Chondrocyte (in vitro differentiated cells): ENCODE results near the gene APOBR. TPM values are rescaled to one million over a fixed set of nuclear protein-coding genes. Genes with fewer than 3 reads are reported as not detected.
A peak's percentile ranks its signal among the peaks of the same experiment; 100 is the strongest.

Experiments
- DNase-seq: peaks from one replicate; pipeline ENCODE4 v3.0.0; 2021; ENCODE audit warnings: mixed read lengths, low spot score
- H3K27ac Mint-ChIP-seq: one replicate; pipeline ENCODE4 v1.8.0; 2021; ENCODE audit warnings: mild to moderate bottlenecking, moderate library complexity, mixed read lengths; ENCODE audit not compliant: unreplicated experiment
- H3K27me3 Mint-ChIP-seq: 2 replicates; pipeline ENCODE4 v1.8.0; 2021; ENCODE audit warnings: low read depth, mixed read lengths
- H3K36me3 Mint-ChIP-seq: 2 replicates; pipeline ENCODE4 v1.8.0; 2021; ENCODE audit warnings: low read depth, mixed read lengths
- H3K4me1 Mint-ChIP-seq: 2 replicates; pipeline ENCODE4 v1.8.0; 2021; ENCODE audit warnings: low read depth, mild to moderate bottlenecking, mixed read lengths
- H3K4me3 Mint-ChIP-seq: one replicate; pipeline ENCODE4 v1.8.0; 2021; ENCODE audit warnings: mild to moderate bottlenecking, moderate library complexity, mixed read lengths; ENCODE audit not compliant: unreplicated experiment
- H3K9me3 Mint-ChIP-seq: 2 replicates; pipeline ENCODE4 v1.8.0; 2021; ENCODE audit warnings: low read depth, mixed read lengths
- CTCF ChIP-seq: fragments of 200-600 bp; sonication (generic); IDR thresholded peaks from 2 replicates; pipeline ENCODE4 v1.5.0; 2021; ENCODE audit warnings: antibody characterized with exemption, mild to moderate bottlenecking, moderate library complexity
- total RNA-seq: library from RNA; stranded (reverse); gene quantifications from 3 replicates; pipeline ENCODE4 v1.2.1, GENCODE V29; 2021

APOBR gene
- total RNA-seq, 1 donor from 2014 or later = 0.07 TPM

- Mint-ChIP-seq H3K27ac (peak overlapping the region; percentile 100), H3K36me3 (peaks cover 5% of the 10 kb centered on the region), H3K4me3 (peak overlapping the region; percentile 94), H3K27me3 (no peaks in the 10 kb centered on the region), H3K9me3 (no peaks in the 10 kb centered on the region), H3K4me1 (peaks cover 4% of the 10 kb centered on the region)
- DNase-seq = no peak
- TF ChIP-seq CTCF = peak; percentile 73
These were observed 3.0 kb upstream of the APOBR start for GRCh38 chr16:28491230-28491969.

GRCh38 chr16:28491970-28492474, 2.4 kb upstream of the APOBR start, which contains the start of gene CLN3:
Gene CLN3, minus strand, starts transcription at chr16:28492074. Its CDS starts 315 bp downstream, at chr16:28491759.
- H3K4me3 Mint-ChIP-seq = peak within 1 kb of the TSS; percentile 94
- no peaks in the 10 kb centered on the region for H3K9me3 Mint-ChIP-seq
- H3K27ac Mint-ChIP-seq = peak within 1 kb of the TSS; percentile 100
- H3K36me3 Mint-ChIP-seq = peaks cover 5% of the 10 kb centered on the region
- TF ChIP-seq CTCF = no peak
- H3K4me1 Mint-ChIP-seq = peaks cover 4% of the 10 kb centered on the region
- DNase-seq = no peak
- no peaks in the 10 kb centered on the region for H3K27me3 Mint-ChIP-seq

- Mint-ChIP-seq H3K4me3 (peak overlapping the region; percentile 94), H3K27me3 (no peaks in the 10 kb centered on the region), H3K27ac (peak overlapping the region; percentile 100), H3K9me3 (no peaks in the 10 kb centered on the region), H3K36me3 (peaks cover 2% of the 10 kb centered on the region), H3K4me1 (peaks cover 4% of the 10 kb centered on the region)
- no peak for DNase-seq
- TF ChIP-seq CTCF = no peak
These were observed 1.9 kb upstream of the APOBR start for GRCh38 chr16:28492511-28492910.

GRCh38 chr16:28495098-28495793, 803 bp downstream of the APOBR start:
- Mint-ChIP-seq H3K27ac (no peak overlapping the region), H3K36me3 (no peaks in the 10 kb centered on the region), H3K9me3 (no peaks in the 10 kb centered on the region), H3K4me3 (no peak overlapping the region), H3K27me3 (no peaks in the 10 kb centered on the region), H3K4me1 (peaks cover 4% of the 10 kb centered on the region)
- DNase-seq = no peak
- no peak for TF ChIP-seq CTCF
